Fibroblast of pulmonary artery (primary cell): ENCODE data around the gene LRRC17.
"Not testable (repeated sequence)": the region's sequence is repeated elsewhere in the genome, so short reads cannot be mapped to it uniquely, and the experiment has no call there.

ENCODE experiments used
- DNase-seq: peaks from one replicate; pipeline ENCODE4 v3.0.0-alpha.2; 2010; ENCODE audit warnings: low read depth
- H3K4me3 ChIP-seq: replicated peaks from 2 replicates; pipeline ENCODE4 v1.5.1; 2011; ENCODE audit warnings: low read depth, mild to moderate bottlenecking, control low read depth, low read length, moderate library complexity
- CTCF ChIP-seq: IDR thresholded peaks from 2 replicates; pipeline ENCODE4 v1.5.1; 2011; ENCODE audit warnings: mild to moderate bottlenecking, control low read depth, low read length, inconsistent platforms; ENCODE audit errors: missing control alignments

The LRRC17 gene

DNA sequence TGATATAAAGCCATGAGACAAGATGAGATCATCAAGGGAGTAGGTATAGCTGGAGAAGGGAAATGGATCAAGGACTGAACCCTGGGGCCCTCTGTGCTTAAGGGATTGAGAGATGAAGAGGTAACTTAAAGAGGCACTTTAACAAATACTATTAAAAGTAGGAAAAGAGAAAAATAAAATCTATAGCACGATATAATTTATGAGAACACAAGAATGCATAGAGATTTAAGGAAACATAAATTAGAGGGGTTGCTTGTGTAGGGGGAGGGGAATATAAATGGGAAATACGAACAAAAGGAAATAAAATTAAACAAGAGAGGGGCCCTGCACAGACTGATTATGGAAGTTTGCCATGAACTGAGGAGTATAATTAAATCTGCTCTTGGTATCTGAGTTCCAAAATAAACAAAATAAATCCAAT is 15.6 kb upstream of the LRRC17 start:
- no peak for DNase-seq
- no peak for TF ChIP-seq CTCF
- H3K4me3 ChIP-seq, result no peak overlapping the region

DNA sequence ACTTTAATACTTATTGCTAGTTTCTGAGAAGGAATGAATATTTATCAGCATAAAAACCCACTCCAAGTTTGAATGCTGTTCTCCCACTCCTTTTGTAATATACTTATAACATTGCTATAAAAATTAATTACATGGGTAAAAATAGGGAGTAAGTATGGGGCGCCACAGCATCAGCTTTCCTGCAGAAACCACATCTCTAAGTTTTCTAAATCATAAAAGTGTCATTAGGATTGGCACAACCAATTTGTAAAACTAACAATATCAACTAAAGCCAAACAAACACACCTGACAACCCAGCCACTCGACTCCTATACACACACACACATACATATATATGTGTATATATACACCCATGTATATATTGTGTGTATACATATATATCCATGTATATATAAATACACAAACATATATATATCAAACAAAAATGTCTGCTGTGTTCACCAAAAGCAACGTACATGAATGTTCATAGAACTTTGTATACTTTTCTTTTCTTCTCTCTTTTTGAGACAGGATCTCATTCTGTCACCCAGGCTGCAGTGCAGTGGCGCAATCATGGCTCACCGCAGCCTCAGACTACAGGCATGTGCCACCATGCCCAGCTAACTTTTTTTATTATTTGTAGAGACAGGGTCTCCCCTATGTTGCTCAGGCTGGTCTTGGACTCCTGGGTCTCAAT is 14.8 kb upstream of the LRRC17 start:
- no peak for TF ChIP-seq CTCF
- DNase-seq, result no peak
- H3K4me3 ChIP-seq, result no peak overlapping the region

GRCh38 chr7:102898532-102898859 is 14.3 kb upstream of the LRRC17 start:
- TF ChIP-seq CTCF, result no peak
- no peak for DNase-seq
- H3K4me3 ChIP-seq, result no peak overlapping the region

DNA sequence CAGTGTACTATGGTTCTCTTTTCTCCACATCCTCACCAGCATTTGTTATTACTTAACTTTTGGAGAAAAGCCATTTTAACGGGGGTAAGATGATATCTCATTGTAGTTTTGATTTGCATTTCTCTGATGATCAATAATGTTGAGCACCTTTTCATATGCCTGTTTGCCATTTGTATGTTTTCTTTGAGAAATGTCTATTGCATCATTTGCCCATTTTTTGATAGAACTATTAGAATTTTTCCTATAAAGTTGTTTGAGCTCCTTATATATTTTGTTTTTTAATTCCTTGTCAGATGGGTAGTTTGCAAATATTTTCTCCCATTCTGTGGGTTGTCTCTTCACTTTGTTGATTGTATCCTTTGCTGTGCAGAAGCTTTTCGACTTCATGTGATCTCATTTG is 10.7 kb upstream of the LRRC17 start:
- H3K4me3 ChIP-seq, DNase-seq: not testable (repeated sequence)

DNA sequence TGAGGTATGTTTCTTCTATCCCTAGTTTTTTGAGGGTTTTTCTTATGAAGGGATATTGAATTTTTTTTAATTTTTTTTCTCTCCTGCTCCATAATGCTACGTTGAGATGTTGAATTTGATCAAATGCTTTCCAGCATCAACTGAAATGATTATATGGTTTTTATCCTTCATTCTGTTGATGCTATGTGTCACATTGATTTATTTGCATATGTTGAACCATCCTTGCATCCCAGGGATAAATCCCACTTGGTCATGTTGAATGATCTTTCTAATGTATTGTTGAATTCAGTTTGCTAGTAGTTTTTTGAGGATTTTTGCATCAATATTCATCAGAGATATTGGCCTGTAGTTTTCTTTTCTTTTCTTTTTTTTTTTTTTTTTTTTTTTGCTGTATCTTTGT is 9.2 kb upstream of the LRRC17 start:
- H3K4me3 ChIP-seq, DNase-seq: not testable (repeated sequence)

GRCh38 chr7:102908676-102909075 is 4.1 kb upstream of the LRRC17 start:
- no peak for DNase-seq
- no peak for TF ChIP-seq CTCF
- no peak overlapping the region for H3K4me3 ChIP-seq

DNA sequence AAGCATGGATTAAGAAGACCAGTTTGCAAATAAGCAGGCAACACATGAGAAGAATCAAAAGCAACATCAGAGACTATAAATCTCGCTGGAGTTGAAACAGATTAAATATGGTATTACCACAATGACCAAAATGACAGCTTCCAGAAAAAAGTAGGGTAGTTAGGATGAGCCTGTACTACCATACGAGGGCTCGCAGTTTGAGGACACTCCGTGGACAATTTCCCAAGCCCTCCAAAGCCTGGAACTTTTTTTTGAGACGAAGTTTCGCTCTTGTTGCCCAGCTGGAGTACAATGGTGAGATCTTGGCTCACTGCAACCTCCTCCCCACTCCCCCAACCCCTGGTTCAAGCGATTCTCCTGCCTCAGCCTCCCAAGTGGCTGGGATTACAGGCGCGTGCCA is 1.0 kb downstream of the LRRC17 start:
- TF ChIP-seq CTCF, result no peak
- peak overlapping the region; percentile 74 for H3K4me3 ChIP-seq

DNA sequence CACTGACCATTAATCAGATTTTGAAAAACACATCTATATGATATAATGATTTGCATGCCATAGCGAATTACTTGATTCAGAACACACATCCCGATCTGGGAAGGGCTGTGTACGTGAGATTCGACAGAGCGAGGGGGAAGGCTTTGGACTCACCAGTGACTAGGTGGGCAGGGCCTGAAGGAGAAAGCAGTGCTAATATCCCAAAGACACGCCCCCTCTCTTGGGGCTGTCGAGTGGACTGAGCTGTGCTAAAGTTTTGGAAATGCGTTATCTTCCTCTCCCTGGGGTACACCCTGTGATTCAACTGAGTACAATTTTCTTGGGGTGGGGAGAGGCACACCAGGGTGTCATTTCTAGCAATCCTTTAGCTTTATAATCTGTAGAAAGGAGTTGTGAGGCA is 1.8 kb downstream of the LRRC17 start:
- peak overlapping the region; percentile 74 for H3K4me3 ChIP-seq
- no peak for TF ChIP-seq CTCF

More for the DNA sequence above, 1.0 kb downstream of the LRRC17 start:
- peak; percentile 44 for DNase-seq

More for the DNA sequence above, 1.8 kb downstream of the LRRC17 start:
- DNase-seq, result peak; percentile 92
